Measurements from ENCODE around the gene PPP2R5E.

GRCh38 chr14:63493246-63493645 is 49.9 kb downstream of the PPP2R5E start:
- TF ChIP-seq CTCF (IDR thresholded peaks at IDR 0.05) (peak in 1 of 3 experiments; percentile 12), EP300 (IDR thresholded peaks at IDR 0.05) (no peak), POLR2AphosphoS5 (IDR thresholded peaks at IDR 0.05) (no peak)
